B cell (primary cell): Measurements from ENCODE around the gene PTPN6. TPM values are rescaled to one million over a fixed set of nuclear protein-coding genes. Genes with fewer than 3 reads are reported as not detected.

Experiments
- ATAC-seq: fragments of 200-7000 bp; cut with Tn5 transposase; one replicate; pipeline ENCODE4 v1.10.0; 2021; ENCODE audit warnings: low read depth, mild to moderate bottlenecking, moderate number of reproducible peaks, moderate library complexity
- CTCF ChIA-PET: fragments of 350-600 bp; sonication (Branson Sonifier 250); formaldehyde crosslinking; loops from one replicate; lab custom pipeline; 2021; ENCODE audit warnings: antibody characterized with exemption, inconsistent platforms; lab: Charles Lee
- POLR2A ChIA-PET: fragments of 350-600 bp; sonication (Branson Sonifier 250); formaldehyde crosslinking; loops from one replicate; lab custom pipeline; 2021; ENCODE audit warnings: antibody characterized with exemption; lab: Charles Lee
- DNase-seq: peaks from one replicate; pipeline ENCODE4 v3.0.0; 2013
- H2AFZ ChIP-seq: 2 replicates; pipeline ENCODE4 v1.6.1; 2012; ENCODE audit warnings: mild to moderate bottlenecking, low read depth, low read length; ENCODE audit not compliant: insufficient read depth, poor library complexity, severe bottlenecking
- H3K27ac ChIP-seq, 2 donors: 1 replicate in 1 of 2; 2 replicates in 1 of 2; pipeline ENCODE4 v1.5.1; 2012 to 2013; ENCODE audit warnings: low read length in 2 of 2, mild to moderate bottlenecking in 2 of 2, moderate library complexity in 1 of 2
- H3K27me3 ChIP-seq, 4 experiments: fragments of 200-600 bp in 1 of 4; sonication (generic) in 1 of 4; replicated peaks in 1 of 4; 1 replicate in 2 of 4; 2 replicates in 2 of 4; pipeline versions ENCODE4 v1.6.1 to v1.7.0; 2013 to 2016; ENCODE audit warnings: low read length in 3 of 4, mild to moderate bottlenecking in 2 of 4, mixed read lengths in 1 of 4, moderate library complexity in 1 of 4; ENCODE audit not compliant: insufficient read depth in 4 of 4, control insufficient read depth in 3 of 4; ENCODE audit errors: control extremely low read depth in 1 of 4
- H3K36me3 ChIP-seq, 2 experiments: replicated peaks in 1 of 2; 1 replicate in 1 of 2; 2 replicates in 1 of 2; pipeline versions ENCODE4 v1.6.1 to v1.7.1; 2013; ENCODE audit warnings: low read length in 1 of 2; ENCODE audit not compliant: insufficient read depth in 2 of 2, control insufficient read depth in 1 of 2; ENCODE audit errors: control extremely low read depth in 1 of 2, extremely low read depth in 1 of 2
- H3K4me1 ChIP-seq, 2 donors: fragments of 200-600 bp in 1 of 2; sonication (generic) in 1 of 2; 1 replicate in 1 of 2; 2 replicates in 1 of 2; pipeline versions ENCODE4 v1.5.1 to v1.6.1; 2013 to 2017; ENCODE audit warnings: low read length in 2 of 2; ENCODE audit not compliant: control insufficient read depth in 2 of 2, insufficient read depth in 2 of 2
- H3K4me2 ChIP-seq: replicated peaks from 2 replicates; pipeline ENCODE3; 2012; ENCODE audit warnings: mild to moderate bottlenecking, low read depth, low read length; ENCODE audit not compliant: poor library complexity, severe bottlenecking
- H3K4me3 ChIP-seq, 5 experiments: fragments of 200-600 bp in 1 of 5; sonication (generic) in 1 of 5; 1 replicate in 3 of 5; 2 replicates in 2 of 5; pipeline versions ENCODE4 v1.5.1 to v1.7.0; 2011 to 2016; ENCODE audit warnings: low read length in 4 of 5, mild to moderate bottlenecking in 4 of 5, low read depth in 2 of 5, control low read depth in 1 of 5, moderate library complexity in 1 of 5; ENCODE audit not compliant: insufficient read depth in 1 of 5; ENCODE audit errors: control extremely low read depth in 1 of 5, extremely low read depth in 1 of 5
- H3K79me2 ChIP-seq: fragments of 200-600 bp; sonication (generic); one replicate; pipeline ENCODE4 v1.6.0; 2016; ENCODE audit warnings: low read length; ENCODE audit not compliant: control insufficient read depth, insufficient read depth
- H3K9ac ChIP-seq: fragments of 200-600 bp; sonication (generic); 2 replicates; pipeline ENCODE4 v1.6.1; 2017; ENCODE audit warnings: mild to moderate bottlenecking, low read length, moderate library complexity
- H3K9me3 ChIP-seq, 3 donors: one replicate each; pipeline versions ENCODE4 v1.6.1 to v1.7.1; 2013; ENCODE audit warnings: low read length in 2 of 3; ENCODE audit not compliant: control insufficient read depth in 2 of 3, insufficient read depth in 1 of 3; ENCODE audit errors: control extremely low read depth in 1 of 3
- H4K20me1 ChIP-seq: 2 replicates; pipeline ENCODE4 v1.6.0; 2012; ENCODE audit warnings: mild to moderate bottlenecking, low read length; ENCODE audit not compliant: insufficient read depth, control insufficient read depth, poor library complexity, severe bottlenecking
- H3K27ac Mint-ChIP-seq: one replicate; pipeline ENCODE4 v1.8.0; 2021; ENCODE audit warnings: mixed read lengths
- H3K27me3 Mint-ChIP-seq: one replicate; pipeline ENCODE4 v1.8.0; 2021; ENCODE audit warnings: mixed read lengths
- H3K4me1 Mint-ChIP-seq: one replicate; pipeline ENCODE4 v1.8.0; 2021; ENCODE audit warnings: mixed read lengths
- H3K4me3 Mint-ChIP-seq: one replicate; pipeline ENCODE4 v1.8.0; 2021; ENCODE audit warnings: mixed read lengths
- H3K9me3 Mint-ChIP-seq: one replicate; pipeline ENCODE4 v1.8.0; 2022; ENCODE audit warnings: mixed read lengths; ENCODE audit not compliant: insufficient read depth
- CTCF ChIP-seq: fragments of 200-600 bp; IDR thresholded peaks from one replicate; pipeline ENCODE4 v1.8.0; 2022; ENCODE audit warnings: antibody characterized with exemption, mild to moderate bottlenecking
- EZH2 ChIP-seq: IDR thresholded peaks from 2 replicates; pipeline ENCODE4 v1.6.1; 2012; ENCODE audit warnings: borderline replicate concordance, low read depth, mild to moderate bottlenecking, moderate library complexity, low read length; ENCODE audit not compliant: insufficient read depth, poor library complexity, severe bottlenecking
- WGBS: methylation state at CpG from one replicate; pipeline ENCODE4 v1.1.5; 2013; ENCODE audit warnings: missing lambda C conversion rate; ENCODE audit not compliant: insufficient coverage; 5-methylcytosine and 5-hydroxymethylcytosine counted together
- intact Hi-C: fragments of 100-400 bp; cut with micrococcal nuclease; formaldehyde crosslinking; loops from one replicate; pipeline ENCODE4 v1.10.0; 2022
- polyA plus RNA-seq: library from polyadenylated mRNA; depleted of rRNA; stranded (reverse); fragments of >200 nt; gene quantifications from 2 replicates; pipeline ENCODE4 v1.2.3, GENCODE V29; 2012
- total RNA-seq, 2 donors: library from RNA; stranded (reverse); fragments of 120-200 nt in 1 of 2; gene quantifications; 1 replicate in 1 of 2; 2 replicates in 1 of 2; pipeline versions ENCODE4 v1.2.3 to v1.2.4, GENCODE V29; 2013 to 2022

PTPN6 gene
- total and polyA plus RNA-seq, 2 donors (not counting 1 experiment from before 2014, with no cell fraction given), result 312 to 874 TPM

- DNase-seq, result peak; percentile 37
- ChIA-PET CTCF (interaction anchor here (1.3 to 13.5 kb wide), 5 partner anchors 17 to 150 kb away, joined by 4 to 944 read pairs (median 110); partner anchors contain the start of genes C12orf57, PTPN6, RNU7-1 and SPSB2), POLR2A (interaction anchor here (1.6 to 18.2 kb wide), 2 partner anchors 18 to 36 kb away, joined by 9 to 662 read pairs; partner anchors contain the start of genes C12orf57, PTPN6 and RNU7-1)
- TF ChIP-seq EZH2 (no peak), CTCF (no peak)
- Histone ChIP-seq H3K4me1 (peaks cover 71 to 79% of the 10 kb centered on the region in 2 donors), H3K4me3 (no peak overlapping the region), H3K4me2 (peak overlapping the region; percentile 92), H3K9ac (no peak overlapping the region), H3K79me2 (peaks cover 33% of the 10 kb centered on the region), H3K9me3 (no peaks in the 10 kb centered on the region), H3K36me3 (peaks cover 0 to 69% of the 10 kb centered on the region in 2 experiments), H2AFZ (no peak overlapping the region), H3K27ac (peak overlapping the region; percentile 95 to 99), H3K27me3 (no peaks in the 10 kb centered on the region), H4K20me1 (peaks cover 6% of the 10 kb centered on the region)
- WGBS, result 76% methylated on average over 18 of the region's 25 CpGs
- H3K4me1 Mint-ChIP-seq, result peaks cover 75% of the 10 kb centered on the region
- H3K27ac Mint-ChIP-seq, result peak overlapping the region; percentile 98
- ATAC-seq, result no peak
- intact Hi-C loops, result no loop called here
- H3K27me3 Mint-ChIP-seq, result no peaks in the 10 kb centered on the region
- H3K9me3 Mint-ChIP-seq, result no peaks in the 10 kb centered on the region
- H3K4me3 Mint-ChIP-seq, result peak overlapping the region; percentile 91
These were observed 11.3 kb downstream of the PTPN6 start for GRCh38 chr12:6962285-6963015.
